Posterior cingulate gyrus (tissue), 11 donors: ENCODE results near the gene PPP1R9B.

Experiments used
- DNase-seq, 10 donors: peaks; one replicate each; pipeline versions ENCODE4 v3.0.0 to v3.0.0-alpha.2; 2020 to 2021; ENCODE audit warnings: mixed read lengths in 3 of 10
- intact Hi-C: fragments of 100-400 bp; cut with DNase I; formaldehyde crosslinking; loops from one replicate; pipeline ENCODE4 v1.15.1; 2023

PPP1R9B gene

GRCh38 chr17:50163843-50164696 lies 13.6 kb upstream of the PPP1R9B start:
- DNase-seq: peak in 1 of 10 donors; percentile 52
- intact Hi-C loops: no loop called here

GRCh38 chr17:50162466-50163254 lies 12.2 kb upstream of the PPP1R9B start:
- intact Hi-C loops: no loop called here

GRCh38 chr17:50161911-50162288 lies 11.4 kb upstream of the PPP1R9B start:
- DNase-seq: peak in 1 of 10 donors; percentile 80
- intact Hi-C loops: loop anchor here (1.0 to 2.0 kb wide), 3 partner anchors 11 to 67 kb away; partner anchors contain the start of gene PDK2

More at GRCh38 chr17:50162466-50163254, 12.2 kb upstream of the PPP1R9B start:
- DNase-seq: peak in 1 of 10 donors; percentile 58

GRCh38 chr17:50161023-50161910 lies 10.8 kb upstream of the PPP1R9B start:
- peak; percentile 88 to 99 (median 92) for DNase-seq
- intact Hi-C loops: loop anchor here (1.0 to 2.0 kb wide), 3 partner anchors 10 to 66 kb away; partner anchors contain the start of gene PDK2

GRCh38 chr17:50157891-50158290 lies 7.4 kb upstream of the PPP1R9B start:
- no peak for DNase-seq
- intact Hi-C loops: no loop called here

- intact Hi-C loops: no loop called here
- DNase-seq: peak in 1 of 10 donors; percentile 62
Measured at GRCh38 chr17:50155115-50155819, 4.8 kb upstream of the PPP1R9B start.

- no peak for DNase-seq
- intact Hi-C loops: no loop called here
Measured at GRCh38 chr17:50154604-50155003, 4.1 kb upstream of the PPP1R9B start.

GRCh38 chr17:50153650-50154575 lies 3.4 kb upstream of the PPP1R9B start:
- DNase-seq: peak in 1 of 10 donors; percentile 60
- intact Hi-C loops: no loop called here

GRCh38 chr17:50152736-50153135 lies 2.3 kb upstream of the PPP1R9B start:
- peak in 1 of 10 donors; percentile 55 for DNase-seq
- intact Hi-C loops: no loop called here

GRCh38 chr17:50151937-50152547 lies 1.6 kb upstream of the PPP1R9B start:
- intact Hi-C loops: loop anchor here (1.0 to 2.0 kb wide), 2 partner anchors 9 to 57 kb away; partner anchors contain the start of gene PDK2
- DNase-seq: peak; percentile 85 to 98 (median 90)

GRCh38 chr17:50151041-50151936 lies 812 bp upstream of the PPP1R9B start:
- intact Hi-C loops: loop anchor here (1.0 to 2.0 kb wide), 2 partner anchors 10 to 56 kb away; partner anchors contain the start of gene PDK2
- DNase-seq: peak; percentile 86 to 98 (median 90)

- intact Hi-C loops: loop anchor here (2.0 kb wide), 1 partner anchor 55 kb away; the partner anchor contains the start of gene PDK2
- DNase-seq: peak in 7 of 10 donors; percentile 37 to 93 (median 52)
Measured at GRCh38 chr17:50149417-50150353, 792 bp downstream of the PPP1R9B start.

- intact Hi-C loops: no loop called here
- no peak for DNase-seq
Measured at GRCh38 chr17:50149091-50149416, 1.4 kb downstream of the PPP1R9B start.

- peak in 5 of 10 donors; percentile 25 to 90 (median 41) for DNase-seq
- intact Hi-C loops: no loop called here
Measured at GRCh38 chr17:50148226-50149090, 2.0 kb downstream of the PPP1R9B start.

GRCh38 chr17:50147841-50148225 lies 2.6 kb downstream of the PPP1R9B start:
- DNase-seq: peak in 1 of 10 donors; percentile 81
- intact Hi-C loops: no loop called here
